GM19395 (cell line): ENCODE results near the gene AXDND1.
"Not testable (repeated sequence)": the region's sequence is repeated elsewhere in the genome, so short reads cannot be mapped to it uniquely, and the experiment has no call there.

ENCODE experiments used
- ATAC-seq: cut with Tn5 transposase; IDR thresholded peaks from one replicate; pipeline ENCODE4 v1.9.1; 2021; ENCODE audit warnings: mild to moderate bottlenecking, moderate library complexity; ENCODE audit not compliant: unreplicated experiment

The AXDND1 gene

DNA sequence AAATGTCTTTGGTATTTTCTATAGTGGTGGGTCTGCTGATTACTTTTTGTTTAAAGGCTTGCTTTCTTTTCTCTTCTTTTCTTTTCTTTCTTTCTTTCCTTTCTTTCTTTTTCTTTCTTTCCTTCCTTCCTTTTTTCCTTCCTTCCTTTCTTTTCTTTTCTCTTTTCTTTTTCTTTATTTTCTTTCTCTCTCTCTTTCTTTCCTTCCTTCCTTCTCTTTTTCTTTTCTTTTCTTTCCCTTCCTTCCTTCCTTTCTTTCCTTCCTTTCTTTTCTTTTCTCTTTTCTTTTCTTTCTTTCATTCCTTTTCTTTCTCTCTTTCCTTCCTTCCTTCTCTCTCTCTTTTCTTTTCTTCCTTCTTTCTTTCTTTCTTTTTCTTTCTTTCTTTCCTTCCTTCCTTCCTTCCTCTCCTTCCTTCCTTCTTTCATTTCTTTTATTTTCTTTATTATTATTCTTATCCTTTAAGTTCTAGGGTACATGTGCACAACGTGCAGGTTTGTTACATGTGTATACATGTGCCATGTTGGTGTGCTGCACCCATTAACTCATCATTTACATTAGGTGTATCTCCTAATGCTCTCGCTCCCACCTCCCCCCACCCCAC is 93.9 kb downstream of the AXDND1 start:
- ATAC-seq, result not testable (repeated sequence)

DNA sequence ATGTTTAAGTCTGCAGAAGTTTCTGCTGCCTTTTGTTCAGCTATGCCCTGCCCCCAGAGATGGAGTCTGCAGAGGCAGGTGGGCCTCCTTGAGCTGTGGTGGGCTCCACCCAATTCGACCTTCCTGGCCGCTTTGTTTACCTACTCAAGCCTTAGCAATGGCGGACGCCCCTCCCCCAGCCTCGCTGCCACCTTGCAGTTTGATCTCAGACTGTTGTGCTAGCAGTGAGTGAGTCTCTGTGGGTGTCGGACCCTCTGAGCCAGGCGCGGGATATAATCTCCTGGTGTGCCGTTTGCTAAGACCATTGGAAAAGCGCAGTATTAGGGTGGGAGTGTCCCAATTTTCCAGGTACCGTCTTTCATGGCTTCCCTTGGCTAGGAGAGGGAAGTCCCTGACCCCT is 99.9 kb downstream of the AXDND1 start:
- not testable (repeated sequence) for ATAC-seq

DNA sequence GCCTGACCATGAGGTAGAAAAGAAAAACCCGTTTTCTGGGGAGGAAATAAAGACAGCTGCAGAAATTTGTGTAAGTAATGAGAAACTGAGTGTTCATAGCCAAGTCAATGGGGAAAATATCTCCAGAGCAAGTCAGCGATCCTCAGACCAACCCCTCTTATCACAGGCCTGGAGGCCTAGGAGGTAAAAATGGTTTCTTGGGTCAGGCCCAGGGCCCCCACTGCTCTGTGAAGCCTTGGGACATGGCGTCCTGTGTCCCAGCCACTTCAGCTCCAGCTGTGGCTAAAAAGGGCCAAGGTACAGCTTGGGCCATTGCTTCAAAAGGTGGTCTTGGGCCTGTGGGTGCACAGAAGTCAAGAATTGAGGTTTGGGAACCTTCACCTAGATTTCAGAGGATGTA is 108.9 kb downstream of the AXDND1 start:
- ATAC-seq, result no peak

DNA sequence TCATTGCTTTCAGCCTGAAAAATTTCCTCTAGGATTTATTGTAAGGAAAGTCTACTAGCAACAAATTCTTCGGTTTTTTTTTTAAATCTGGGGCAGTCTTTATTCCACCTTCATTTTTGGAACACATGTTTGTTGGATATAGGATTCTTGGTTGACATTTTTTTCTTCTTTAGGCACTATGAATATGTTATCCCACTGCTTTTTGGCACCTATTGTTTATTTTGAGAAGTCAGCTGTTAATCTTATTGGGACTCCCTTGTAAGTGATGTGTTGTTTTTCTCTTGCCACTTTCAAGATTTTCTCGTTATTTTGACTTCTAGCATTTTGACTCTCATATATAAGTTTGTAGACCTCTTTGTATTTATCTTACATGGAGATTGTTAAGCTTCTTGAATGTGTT is 110.7 kb downstream of the AXDND1 start:
- ATAC-seq, result no peak

DNA sequence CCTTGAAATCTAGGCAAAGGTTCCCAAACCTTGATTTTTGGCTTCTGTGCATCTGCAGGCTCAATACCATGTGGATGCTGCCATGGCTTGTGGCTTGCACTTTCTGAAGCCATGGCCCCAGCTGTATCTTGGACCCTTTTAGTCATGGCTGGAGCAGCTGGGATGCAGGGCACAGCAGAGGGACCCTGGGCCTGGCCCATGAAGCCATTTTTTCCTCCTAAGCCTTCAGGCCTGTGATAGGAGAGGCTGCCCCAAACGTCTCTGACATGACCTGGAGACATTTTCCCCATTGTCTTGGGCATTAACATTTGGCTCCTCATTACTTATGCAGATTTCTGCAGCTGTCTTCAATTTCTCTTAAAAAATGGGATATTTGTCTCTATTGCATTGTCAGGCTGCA is 112.6 kb downstream of the AXDND1 start:
- no peak for ATAC-seq

DNA sequence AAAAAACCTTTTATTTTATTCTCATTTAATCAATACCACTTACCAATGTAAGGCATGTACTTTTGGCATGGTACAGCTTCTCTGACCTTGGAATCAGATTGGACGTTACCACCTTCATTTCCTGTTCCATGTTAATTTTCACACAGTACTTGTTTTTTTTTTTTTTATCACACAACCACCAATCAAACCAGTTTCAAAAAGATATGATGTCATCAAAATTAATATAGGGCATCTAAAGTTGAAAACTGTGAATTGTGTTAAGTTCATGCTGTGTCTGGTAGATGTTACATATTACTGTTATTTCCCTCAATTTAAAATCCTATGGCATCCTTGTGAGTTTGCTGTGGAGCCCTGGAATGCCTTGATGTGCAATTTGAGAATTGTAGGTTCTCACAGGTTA is 124.8 kb downstream of the AXDND1 start:
- no peak for ATAC-seq

DNA sequence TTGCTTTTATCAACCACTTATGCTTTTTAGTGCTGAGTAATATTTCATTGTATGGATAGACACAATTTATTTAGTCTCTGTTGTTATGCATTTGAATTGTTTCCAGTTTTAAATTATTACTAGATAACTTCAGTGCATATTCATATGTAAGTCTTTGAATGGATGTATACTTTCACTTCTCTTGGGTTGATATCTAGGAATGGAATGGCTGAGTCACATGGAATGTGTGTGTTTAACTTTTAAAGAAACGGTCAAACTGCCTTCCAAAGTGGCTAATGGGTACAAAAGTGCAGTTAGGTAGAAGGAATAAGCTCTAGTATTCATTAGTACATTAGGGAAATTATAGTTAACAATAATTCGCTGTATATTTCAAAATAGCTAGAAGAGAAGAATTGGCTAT is 127.6 kb downstream of the AXDND1 start:
- no peak for ATAC-seq

DNA sequence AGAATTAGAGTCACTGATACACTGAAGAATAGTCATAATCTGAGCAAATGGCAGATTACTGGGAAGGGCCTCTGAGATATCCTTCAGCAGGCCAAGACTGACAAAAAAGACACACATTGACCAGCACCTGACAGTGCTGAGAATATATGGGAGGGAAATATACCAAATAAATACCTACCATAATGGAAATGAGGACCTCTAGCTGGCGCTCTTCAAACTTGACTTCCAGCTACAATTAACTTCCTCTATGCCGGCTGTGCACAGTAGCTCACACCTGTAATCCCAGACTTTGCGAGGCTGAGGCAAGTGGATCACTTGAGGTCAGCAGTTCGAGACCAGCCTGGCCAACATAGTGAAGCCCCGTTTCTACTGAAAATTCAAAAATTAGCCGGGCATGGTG is 140.4 kb downstream of the AXDND1 start:
- no peak for ATAC-seq

DNA sequence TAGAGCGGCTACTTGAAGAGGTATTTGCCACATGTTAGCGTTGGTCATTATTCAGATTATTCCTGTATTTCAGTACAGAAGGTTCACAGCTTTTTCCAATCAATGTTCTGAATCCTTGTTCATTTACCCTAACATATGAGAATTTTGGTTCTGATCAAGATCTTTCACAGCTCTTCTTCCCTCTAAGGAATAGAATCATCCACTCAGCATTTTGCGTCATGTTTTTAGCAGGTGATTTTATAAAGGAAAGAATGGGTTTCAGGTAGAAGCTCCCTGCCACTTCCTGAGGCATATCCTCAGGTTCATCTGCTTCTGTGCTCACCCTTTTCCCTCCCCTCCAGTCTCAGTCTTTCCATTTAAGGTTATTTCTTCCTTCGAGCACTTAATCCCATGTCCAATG is 143.6 kb downstream of the AXDND1 start:
- ATAC-seq, result no peak

DNA sequence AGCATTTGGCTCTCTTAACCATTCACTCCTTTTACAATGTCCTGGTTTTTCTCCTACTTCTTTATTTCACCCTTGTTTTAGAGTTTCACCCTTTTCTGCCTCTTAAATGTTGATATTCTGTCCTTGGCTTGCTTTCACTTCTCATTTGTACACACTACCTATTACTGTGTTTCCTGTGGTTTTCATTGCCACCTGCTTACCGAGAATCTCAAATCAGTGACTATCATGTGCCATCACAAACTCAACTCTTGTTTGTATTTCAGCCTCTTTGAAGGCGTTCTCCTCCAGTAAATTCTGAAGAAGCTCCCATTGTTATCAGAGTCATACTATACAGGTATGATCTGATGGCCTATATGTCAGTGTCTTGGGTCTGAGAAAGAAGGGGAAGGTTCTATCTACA is 144.3 kb downstream of the AXDND1 start:
- ATAC-seq, result peak; percentile 77

DNA sequence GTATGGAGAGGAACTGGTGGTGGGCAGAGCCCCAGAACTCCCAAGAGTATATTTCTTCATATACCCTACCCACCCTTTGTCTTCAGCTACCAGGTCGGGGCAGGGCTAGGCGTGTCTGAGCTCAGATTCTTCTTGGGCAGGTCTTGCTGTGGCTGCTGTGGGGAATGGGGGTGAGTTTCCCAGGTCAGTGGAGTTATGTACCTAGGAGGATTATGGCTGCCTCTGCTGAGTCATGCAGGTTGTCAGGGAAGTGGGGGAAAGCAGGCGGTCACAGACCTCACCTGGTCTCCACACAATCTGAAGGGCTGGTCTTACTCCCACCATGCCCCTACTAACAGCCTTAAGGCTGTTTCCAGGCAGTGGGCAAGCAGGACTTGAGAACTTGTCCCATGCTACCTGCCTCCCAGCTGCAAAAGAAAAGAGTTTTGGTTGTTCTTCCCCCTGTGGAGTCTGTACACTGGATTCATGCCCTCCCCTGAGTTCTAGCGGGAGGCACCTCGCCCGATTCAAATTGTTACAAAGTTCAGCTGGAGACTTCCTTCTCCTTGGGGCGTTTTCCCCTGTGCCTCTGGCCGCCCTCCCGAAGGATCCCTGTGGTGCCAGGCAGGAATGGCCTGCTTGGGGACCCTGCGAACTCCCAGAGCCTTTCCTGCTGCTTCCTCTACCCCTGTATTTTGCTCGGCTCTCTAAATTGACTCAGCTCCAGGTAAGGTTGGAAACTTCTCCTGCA is 151.4 kb downstream of the AXDND1 start:
- ATAC-seq, result no peak

DNA sequence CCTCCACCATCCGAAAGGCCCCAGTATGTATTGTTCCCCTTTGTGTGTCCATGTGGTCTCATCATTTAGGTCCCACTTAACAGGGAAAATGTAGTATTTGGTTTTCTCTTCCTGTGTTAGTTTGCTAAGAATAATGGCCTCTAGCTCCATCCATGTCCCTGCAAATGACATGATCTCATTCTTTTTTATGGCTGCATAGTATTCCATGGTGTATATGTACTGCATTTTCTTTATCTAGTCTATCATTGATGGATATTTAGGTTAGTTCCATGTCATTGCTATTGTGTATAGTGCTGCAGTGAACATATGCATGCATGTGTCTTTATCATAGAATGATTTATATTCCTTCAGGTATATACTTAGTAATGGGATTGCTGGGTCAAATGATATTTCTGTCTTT is 152.8 kb downstream of the AXDND1 start:
- not testable (repeated sequence) for ATAC-seq

DNA sequence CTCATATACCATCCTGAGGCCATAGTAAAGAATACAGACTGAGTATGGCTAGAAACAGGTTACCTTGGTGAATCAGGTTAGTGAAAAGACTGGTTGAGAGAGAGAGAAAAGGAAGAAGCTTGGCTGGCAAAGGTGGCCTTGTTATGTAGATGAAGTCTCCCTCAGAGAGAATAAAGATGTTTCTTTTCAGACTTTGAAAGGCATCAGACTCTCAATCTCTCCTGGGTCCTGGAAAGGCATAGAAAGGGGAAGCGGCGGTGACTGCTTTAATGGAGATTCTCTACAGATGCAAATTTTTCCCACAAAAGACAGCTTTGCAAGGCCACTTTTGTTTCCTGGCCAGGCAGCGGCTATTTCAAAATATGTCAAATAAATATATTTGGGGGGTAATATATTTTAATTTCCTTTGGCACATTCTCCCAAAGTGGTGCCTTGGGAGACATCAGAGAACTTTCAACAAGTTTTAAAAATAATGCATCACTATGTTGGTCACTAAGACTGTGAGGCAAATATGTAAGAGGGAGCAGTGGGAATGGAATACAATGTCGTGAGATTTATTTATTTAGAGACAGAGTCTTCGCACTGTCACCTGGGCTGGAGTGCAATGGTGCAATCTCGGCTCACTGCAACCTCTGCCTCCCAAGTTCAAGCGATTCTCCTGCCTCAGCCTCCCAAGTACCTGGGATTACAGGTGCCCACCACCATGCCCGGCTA is 163.9 kb downstream of the AXDND1 start:
- ATAC-seq, result no peak

DNA sequence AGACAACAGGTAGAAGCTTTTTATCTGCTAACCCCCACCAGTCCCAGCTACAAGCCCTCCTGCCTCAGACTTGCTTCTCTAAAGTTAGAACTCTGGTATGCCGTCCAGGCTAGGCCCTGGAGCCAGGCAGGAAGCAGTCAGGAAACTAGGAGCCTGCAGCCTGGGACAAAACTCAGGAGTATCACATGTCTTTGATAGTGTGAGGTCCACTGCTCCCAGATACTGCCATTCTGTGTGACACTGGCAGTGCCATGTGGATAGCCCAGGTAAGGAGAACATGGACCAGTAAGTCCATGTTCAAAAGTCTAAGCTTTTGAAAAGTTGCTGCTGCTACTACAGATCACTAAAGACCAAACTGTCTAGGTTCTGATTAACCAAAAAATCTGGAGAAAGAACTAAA is 164.6 kb downstream of the AXDND1 start:
- ATAC-seq, result no peak

DNA sequence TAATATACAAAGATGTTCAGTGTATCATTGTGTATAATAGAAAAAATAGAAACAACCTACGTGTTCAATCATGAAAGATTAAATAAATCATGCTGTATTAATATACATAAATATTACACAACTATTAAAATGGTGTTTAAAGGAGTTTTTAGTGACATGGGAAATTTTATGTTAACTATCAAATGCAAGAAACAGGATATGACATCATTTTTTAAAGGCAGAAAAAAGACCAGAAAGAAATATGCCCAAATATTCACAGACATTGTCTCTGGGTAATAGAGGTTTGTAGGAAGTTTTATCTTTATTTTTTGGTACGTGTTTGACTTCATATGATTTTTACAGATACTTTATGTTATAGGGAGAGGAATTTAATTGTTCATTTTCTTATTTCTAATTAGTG is 176.0 kb downstream of the AXDND1 start:
- ATAC-seq, result no peak

DNA sequence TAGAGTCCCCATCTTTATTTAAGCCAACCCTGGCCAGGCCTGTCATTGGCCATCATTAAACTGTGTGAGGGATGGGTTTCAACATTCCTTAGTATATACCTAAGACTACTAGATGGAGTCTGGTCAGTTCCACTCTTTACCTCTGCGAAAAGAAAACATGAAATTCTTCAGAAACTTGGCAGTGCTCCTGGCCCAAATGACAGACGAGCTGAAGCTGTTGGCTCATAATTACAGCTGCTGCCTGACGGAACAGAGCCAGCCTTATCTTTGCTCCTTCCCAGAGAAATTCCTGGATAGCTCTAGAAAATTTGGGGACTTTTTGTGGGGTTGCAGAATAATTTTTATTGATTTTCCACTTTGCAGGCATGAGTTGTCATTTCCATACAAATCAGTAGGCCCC is 179.6 kb downstream of the AXDND1 start:
- ATAC-seq, result no peak

DNA sequence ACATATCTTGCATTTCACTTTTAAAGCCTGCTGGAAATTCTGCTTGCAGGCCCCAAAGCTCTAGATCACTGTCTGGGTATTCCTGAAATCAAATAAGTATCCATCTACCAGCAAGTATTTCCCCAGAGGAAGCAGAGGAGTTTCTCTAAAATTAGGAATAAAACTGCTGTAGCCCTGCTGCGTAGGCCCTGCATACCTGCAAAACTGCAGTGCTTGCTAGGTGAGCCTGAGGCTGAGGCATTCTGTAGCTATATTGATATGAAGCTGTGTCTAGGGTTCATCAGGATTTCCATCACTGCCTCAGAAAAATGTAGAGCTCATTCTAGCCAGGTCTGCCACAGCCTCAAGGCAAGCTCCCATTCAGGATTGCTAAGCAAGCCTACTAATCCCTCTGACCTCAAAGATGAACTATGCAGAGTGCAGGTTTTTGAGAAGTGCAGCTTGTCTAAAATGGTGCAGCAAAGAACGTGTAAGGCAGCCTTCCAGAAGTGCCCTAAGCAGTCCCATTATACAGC is 181.3 kb downstream of the AXDND1 start:
- ATAC-seq, result no peak

DNA sequence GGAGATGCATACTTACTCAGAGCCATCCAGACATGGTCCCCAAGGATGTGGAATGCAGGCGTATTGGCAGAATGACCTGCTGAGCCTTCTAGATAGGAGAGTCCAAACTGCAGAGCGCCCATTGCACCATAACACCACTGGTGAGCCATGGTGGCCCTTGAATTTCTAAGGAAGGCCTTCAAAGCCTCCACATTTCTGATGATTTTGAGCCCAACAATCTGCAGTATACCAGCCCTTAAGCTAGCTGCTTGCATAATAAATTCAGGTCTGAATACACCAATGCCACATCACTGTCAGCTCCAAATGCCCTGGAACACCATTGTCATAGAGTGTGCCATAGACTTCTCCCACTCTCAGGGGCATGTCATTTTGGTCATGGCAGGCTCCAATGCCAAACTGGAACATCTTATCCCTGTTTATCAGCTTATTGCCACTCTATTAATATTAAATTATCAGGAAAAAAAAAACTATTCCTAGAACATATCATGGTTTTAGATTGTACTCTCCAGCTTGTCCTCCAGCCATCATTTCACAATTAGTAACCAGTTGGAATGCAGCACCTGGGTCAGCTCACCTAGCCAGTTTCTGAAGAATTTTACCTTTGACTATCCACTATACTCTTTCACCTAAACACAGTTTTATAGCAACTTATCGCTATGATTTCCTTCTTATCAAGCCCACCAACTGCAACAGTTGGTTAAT is 183.0 kb downstream of the AXDND1 start:
- no peak for ATAC-seq

DNA sequence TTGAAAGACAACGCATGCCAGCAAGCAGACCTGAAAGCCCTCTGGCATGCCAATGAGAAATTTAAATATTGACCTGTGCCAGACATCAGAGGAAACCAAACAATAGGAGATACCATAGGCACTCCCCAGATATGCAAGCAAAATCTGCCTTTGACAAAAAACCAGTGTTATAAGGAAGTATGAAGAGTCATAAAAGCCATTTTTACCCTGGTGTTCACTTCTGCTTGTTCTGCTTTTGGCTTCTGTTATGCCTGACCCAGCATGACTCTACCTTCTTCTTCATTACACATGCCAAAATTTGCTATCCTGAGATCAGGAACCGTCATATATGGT is 183.6 kb downstream of the AXDND1 start:
- ATAC-seq, result no peak

DNA sequence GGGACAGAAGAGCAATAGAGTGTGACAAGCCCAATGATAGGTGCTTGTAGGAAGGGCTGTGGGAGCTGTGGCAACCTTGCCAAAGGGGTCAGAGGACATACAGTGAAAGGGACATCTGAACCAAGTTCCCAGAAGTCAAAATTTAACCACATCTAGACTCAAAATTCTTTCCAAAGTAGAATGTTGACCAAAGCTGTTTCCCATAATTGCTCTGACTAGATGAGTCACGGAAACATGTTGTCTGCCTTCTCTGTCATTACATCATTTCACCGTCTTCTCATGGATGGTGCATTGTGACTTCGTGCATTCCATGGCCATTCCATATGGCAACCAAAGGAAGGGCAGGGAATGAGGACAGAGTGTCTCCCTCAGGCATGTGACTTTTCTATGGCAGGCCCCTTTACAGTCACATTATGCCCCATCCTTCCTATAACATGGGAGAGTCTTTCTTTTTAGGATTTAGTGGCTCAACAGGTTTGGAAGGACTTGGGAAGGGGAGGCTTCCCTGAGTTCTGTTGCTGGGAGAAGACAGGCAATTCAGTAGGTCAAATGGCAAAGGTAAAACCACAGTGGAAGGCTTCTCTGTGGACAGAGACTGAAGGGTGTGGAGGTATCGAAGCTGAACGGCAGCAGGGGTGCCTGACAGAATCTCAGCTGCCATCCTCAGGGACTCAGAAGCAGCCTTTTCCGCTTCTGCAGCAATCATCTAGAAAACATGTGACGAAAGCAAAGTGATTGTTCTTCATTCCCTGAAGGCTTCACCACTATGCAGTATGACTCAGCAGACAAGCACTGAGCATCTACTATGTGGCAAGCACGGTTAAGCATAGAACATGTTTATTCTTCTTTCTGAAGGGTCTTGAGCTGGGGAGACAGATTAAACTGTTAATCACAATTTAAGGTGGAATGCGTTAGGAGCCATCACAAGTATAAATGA is 185.2 kb downstream of the AXDND1 start:
- ATAC-seq, result no peak
